Measurements from ENCODE around the gene GUCY1A2. TPM values are rescaled to one million over a fixed set of nuclear protein-coding genes. Genes with fewer than 3 reads are reported as not detected.

The GUCY1A2 gene
- total RNA-seq, 1 experiment from 2014 or later = 0.10 TPM

GRCh38 chr11:106950067-106950491 lies 68.2 kb downstream of the GUCY1A2 start:
- no TSS peak for BruUV-seq (replicated peaks)
- Histone ChIP-seq H3K4me2 (ENCODE audit: low read length) (no peak overlapping the region), H3K79me2 (ENCODE audit: insufficient read depth, low read length) (no peaks in the 10 kb centered on the region), H3K27ac (ENCODE audit: low read depth, low read length) (no peak overlapping the region), H2AFZ (ENCODE audit: low read depth, low read length, poor library complexity, severe bottlenecking) (no peak overlapping the region), H3K27me3 (ENCODE audit: insufficient read depth, low read length) (no peaks in the 10 kb centered on the region), H3K4me1 (ENCODE audit: control insufficient read depth in 1 of 2, insufficient read depth in 2 of 2, low read length in 2 of 2) (no peaks in the 10 kb centered on the region), H3K9me3 (ENCODE audit: control insufficient read depth in 1 of 2, insufficient read depth in 1 of 2, low read depth in 1 of 2, low read length in 2 of 2) (no peaks in the 10 kb centered on the region), H4K20me1 (ENCODE audit: insufficient read depth) (no peaks in the 10 kb centered on the region), H3K4me3 (replicated peaks in 1 of 2; ENCODE audit: low read depth in 1 of 2, low read length in 2 of 2) (no peak overlapping the region), H3K9ac (ENCODE audit: low read length) (no peak overlapping the region), H3K9me2 (ENCODE audit: insufficient read depth) (no peaks in the 10 kb centered on the region), H3K36me3 (ENCODE audit: control insufficient read depth in 1 of 2, insufficient read depth in 2 of 2, low read length in 2 of 2) (no peaks in the 10 kb centered on the region)
- ChIA-PET POLR2A (no interaction called here), RAD21 (ENCODE audit: low non-redundant PET in 1 of 2, low total read pairs in 2 of 2, uncharacterized antibody in 2 of 2, unreplicated experiment in 2 of 2) (no interaction called here), CTCF (no interaction called here)
- no peak for DNase-seq (ENCODE audit: low read depth, low spot score)
- intact Hi-C loops (cut with micrococcal nuclease) = no loop called here
- ATAC-seq = no peak
- no peak for TF ChIP-seq ELF1 (IDR thresholded peaks at IDR 0.05; ENCODE audit: borderline replicate concordance, low read depth)
- TF ChIP-seq CEBPB (IDR thresholded peaks at IDR 0.05; ENCODE audit: low read depth) = no peak
- TF ChIP-seq EZH2phosphoT487 (IDR thresholded peaks at IDR 0.05; ENCODE audit: borderline replicate concordance) = no peak
- TF ChIP-seq YY1 (IDR thresholded peaks at IDR 0.05; ENCODE audit: extremely low read depth, insufficient replicate concordance, low read depth, low read length) = no peak
- TF ChIP-seq RAD21 (IDR thresholded peaks at IDR 0.05; ENCODE audit: low read depth) = no peak
- TF ChIP-seq FOSL1 (IDR thresholded peaks at IDR 0.05; ENCODE audit: low read depth) = no peak
- no peak for TF ChIP-seq POLR2A (IDR thresholded peaks at IDR 0.05; ENCODE audit: borderline replicate concordance, extremely low read depth, insufficient read depth, insufficient read length)
- no peak for TF ChIP-seq SIN3A (IDR thresholded peaks at IDR 0.05; ENCODE audit: low read depth)

- Histone ChIP-seq H2AFZ (ENCODE audit: low read depth, low read length, poor library complexity, severe bottlenecking) (no peak overlapping the region), H3K9ac (ENCODE audit: low read length) (no peak overlapping the region), H3K4me1 (ENCODE audit: control insufficient read depth in 1 of 2, insufficient read depth in 2 of 2, low read length in 2 of 2) (no peaks in the 10 kb centered on the region), H3K36me3 (ENCODE audit: control insufficient read depth in 1 of 2, insufficient read depth in 2 of 2, low read length in 2 of 2) (no peaks in the 10 kb centered on the region), H3K9me2 (ENCODE audit: insufficient read depth) (no peaks in the 10 kb centered on the region), H3K9me3 (ENCODE audit: control insufficient read depth in 1 of 2, insufficient read depth in 1 of 2, low read depth in 1 of 2, low read length in 2 of 2) (no peaks in the 10 kb centered on the region), H4K20me1 (ENCODE audit: insufficient read depth) (no peaks in the 10 kb centered on the region), H3K27ac (ENCODE audit: low read depth, low read length) (no peak overlapping the region), H3K4me2 (ENCODE audit: low read length) (no peak overlapping the region), H3K79me2 (ENCODE audit: insufficient read depth, low read length) (no peaks in the 10 kb centered on the region), H3K4me3 (replicated peaks in 1 of 2; ENCODE audit: low read depth in 1 of 2, low read length in 2 of 2) (no peak overlapping the region), H3K27me3 (ENCODE audit: insufficient read depth, low read length) (0 out of 2 replicates have a peak, but pooled peaks cover 8% of the 10 kb centered on the region)
- CTCF ChIA-PET = no interaction called here
- intact Hi-C loops (cut with micrococcal nuclease) = no loop called here
- ATAC-seq = no peak
- POLR2A ChIA-PET = no interaction called here
- BruUV-seq (replicated peaks) = no TSS peak
- RAD21 ChIA-PET (ENCODE audit: low non-redundant PET in 1 of 2, low total read pairs in 2 of 2, uncharacterized antibody in 2 of 2, unreplicated experiment in 2 of 2) = no interaction called here
- no peak for DNase-seq (ENCODE audit: low read depth, low spot score)
- TF ChIP-seq ZBTB33 (IDR thresholded peaks at IDR 0.05; ENCODE audit: extremely low read depth, insufficient replicate concordance, low read length) (no peak), YY1 (IDR thresholded peaks at IDR 0.05; ENCODE audit: extremely low read depth, insufficient replicate concordance, low read depth, low read length) (no peak), EZH2 (IDR thresholded peaks at IDR 0.05) (no peak), ZNF274 (IDR thresholded peaks at IDR 0.05; ENCODE audit: low read depth, low read length) (no peak), FOSL1 (IDR thresholded peaks at IDR 0.05; ENCODE audit: low read depth) (no peak), TCF7L2 (IDR thresholded peaks at IDR 0.05; ENCODE audit: borderline replicate concordance, extremely low read depth, insufficient read depth, insufficient read length) (no peak), CTCF (IDR thresholded peaks at IDR 0.05 in 2 of 3, conservative IDR thresholded peaks at IDR 0.05 in 1 of 3; ENCODE audit: borderline replicate concordance in 1 of 3, insufficient read depth in 1 of 3, low read depth in 2 of 3, low read length in 2 of 3) (no peak), ELF1 (IDR thresholded peaks at IDR 0.05; ENCODE audit: borderline replicate concordance, low read depth) (no peak), SIN3A (IDR thresholded peaks at IDR 0.05; ENCODE audit: low read depth) (no peak)
Measured at GRCh38 chr11:106943089-106943488, 75.2 kb downstream of the GUCY1A2 start.
